ENCODE data around the gene CEMP1.

Gene CEMP1

DNA sequence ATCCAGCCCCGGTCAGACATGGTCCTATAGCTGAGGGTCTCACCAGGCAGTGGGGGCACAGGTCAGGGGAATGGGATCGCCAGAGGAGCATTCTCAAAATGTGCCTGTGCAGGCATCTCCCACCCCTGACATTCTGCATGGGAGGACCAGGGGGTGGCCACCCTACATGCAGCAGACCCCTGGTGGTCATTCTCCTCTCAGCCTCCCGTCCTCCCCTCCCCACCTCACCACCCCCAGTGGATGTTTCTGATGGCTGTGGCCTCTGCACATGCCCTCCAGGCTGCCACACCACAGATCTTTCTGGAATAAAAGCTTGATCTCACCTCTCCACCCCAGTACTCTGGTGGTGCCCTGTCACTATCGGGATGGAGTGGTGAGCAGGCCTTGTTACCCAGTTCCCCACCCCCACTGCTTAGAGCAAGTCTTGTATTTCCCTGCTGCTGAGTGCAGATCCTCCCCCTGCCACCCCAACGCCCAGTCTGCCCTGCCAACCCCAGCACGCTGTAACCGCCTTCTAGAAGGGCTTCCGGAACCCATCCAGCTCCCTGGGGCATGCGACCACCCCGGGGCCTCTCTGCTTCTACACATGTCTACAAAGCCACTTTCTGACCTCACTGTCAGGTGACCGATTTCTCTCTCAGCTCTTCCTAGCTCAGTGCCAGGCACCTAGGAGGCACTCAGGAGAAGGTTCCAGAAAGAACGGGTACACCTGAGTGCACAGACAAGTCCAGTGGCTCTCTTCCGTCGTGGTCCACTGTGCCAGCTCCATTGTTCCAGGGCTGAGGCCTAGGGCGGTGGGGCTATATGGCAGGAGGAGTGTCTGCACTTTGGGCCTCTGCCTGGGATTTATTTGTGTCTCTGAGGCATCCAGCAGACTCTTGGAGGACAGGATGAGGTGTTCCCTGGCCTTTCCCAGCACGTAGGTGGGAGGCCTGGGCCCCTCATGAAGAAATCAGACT, 47.0 kb downstream of the CEMP1 start:
- DNase-seq, result no peak

DNA sequence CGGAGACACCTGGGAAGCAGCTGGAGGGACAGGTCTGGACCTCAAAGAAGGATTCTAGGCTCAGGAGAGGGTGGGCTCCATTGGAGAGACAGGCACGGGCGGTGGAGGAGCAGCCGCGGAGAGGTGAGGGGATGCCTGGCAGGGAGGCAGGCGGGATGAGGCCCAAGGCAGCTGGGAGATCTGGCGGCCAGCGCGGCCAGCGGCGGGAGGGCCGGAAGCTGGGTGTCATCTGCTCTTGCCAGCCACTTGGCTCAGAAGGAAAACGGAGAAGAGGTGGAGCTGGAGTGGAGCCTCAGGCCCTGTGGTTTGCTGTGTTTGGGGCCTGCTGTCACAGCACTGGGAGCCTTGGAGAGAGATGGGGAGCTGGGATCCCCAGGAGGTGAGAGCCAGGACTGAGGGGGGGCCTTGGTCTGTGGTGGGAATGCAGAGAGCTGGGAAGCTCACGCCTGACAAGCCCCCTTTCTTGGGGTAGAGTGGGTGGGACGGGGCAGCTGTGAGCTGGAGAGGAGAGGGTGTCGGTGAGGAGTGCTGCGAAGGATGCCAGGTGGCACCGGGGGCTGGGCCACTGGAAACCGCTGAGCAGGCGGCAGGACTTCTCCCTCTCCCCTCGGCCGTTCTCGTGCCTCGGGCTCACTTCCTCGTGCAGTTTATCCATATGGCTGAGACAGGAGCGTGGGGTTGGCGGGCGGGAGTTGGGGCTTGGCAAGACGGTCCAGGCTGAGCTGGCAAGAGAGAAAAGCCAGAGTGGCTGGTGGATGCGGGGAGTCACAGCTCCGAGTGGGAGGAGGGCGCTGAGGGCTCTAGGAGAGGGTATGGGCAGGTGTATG, 48.3 kb downstream of the CEMP1 start:
- DNase-seq, result no peak

DNA sequence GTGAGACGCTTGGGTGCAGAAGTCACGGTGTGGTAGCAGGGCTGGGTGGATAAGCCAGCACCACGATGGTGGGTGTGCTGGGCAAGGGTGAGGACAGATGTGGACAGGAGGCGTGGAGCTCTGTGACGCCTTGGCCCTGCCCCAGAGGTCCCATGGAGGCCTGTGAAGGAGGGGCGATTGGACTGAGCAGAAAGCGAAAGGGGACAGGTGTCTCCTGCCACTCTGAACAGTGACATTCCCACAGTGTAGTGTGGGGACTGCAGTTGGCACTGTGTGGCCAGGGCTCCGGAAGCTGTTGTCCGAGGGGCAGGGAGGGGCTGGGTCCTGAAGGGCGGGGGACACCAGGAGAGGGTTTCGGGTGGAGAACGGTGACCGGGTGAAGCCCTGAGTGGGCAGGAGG, 49.0 kb downstream of the CEMP1 start:
- no peak for DNase-seq

DNA sequence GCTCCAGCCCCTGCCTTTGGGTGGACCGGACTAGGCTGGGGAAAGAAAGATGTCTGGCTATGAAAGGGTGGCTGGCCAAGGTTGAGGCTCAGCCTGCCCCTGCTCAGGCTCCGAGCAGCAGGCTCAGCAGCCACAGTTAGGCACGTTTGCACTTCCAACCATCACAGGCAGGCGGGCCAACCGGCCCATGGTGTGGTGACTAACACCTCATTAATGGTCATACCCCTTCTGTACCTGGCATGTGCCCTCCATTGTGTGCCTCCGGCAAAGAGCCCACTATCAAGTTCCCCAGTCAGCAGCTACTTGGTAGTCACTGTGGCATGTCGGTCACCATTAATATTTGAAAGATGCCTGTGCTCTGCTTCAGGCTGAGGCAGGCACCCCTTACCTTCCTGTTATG, 49.5 kb downstream of the CEMP1 start:
- no peak for DNase-seq

DNA sequence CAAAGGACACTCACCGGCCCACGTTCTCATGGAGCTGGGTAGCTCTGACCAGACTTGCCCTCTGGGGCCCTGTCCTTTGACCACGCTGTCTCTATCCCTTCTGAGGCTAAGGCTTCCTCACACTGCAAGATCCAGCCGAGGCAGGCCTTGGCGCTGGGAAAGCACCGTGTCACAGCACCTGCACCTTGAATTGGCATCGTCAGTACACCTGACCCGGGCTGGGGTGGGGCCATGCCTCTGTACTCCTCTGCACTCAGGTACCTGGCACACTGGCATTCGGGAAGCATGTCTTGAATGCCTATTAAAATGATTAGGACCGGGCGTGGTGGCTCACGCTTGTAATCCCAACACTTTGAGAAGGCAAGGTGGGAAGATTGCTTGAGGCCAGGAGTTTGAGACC, 50.3 kb downstream of the CEMP1 start:
- no peak for DNase-seq
